ENCODE measurements around the gene CCDC138.

Gene CCDC138

GRCh38 chr2:108809936-108810335, 23.4 kb downstream of the CCDC138 start:
- Mint-ChIP-seq H3K27me3 (no peaks in the 10 kb centered on the region), H3K36me3 (ENCODE audit: insufficient read depth) (peaks cover 18% of the 10 kb centered on the region), H3K4me1 (ENCODE audit: low read depth in 2 of 2) (no peaks in the 10 kb centered on the region), H3K4me3 (no peak overlapping the region), H3K27ac (peak overlapping the region in 1 of 2 donors; percentile 4), H3K9me3 (peaks cover 2 to 10% of the 10 kb centered on the region in 2 donors)
- no peak for ATAC-seq (replicated peaks)
- DNase-seq: no peak

GRCh38 chr2:108810993-108811957, 24.7 kb downstream of the CCDC138 start:
- ATAC-seq (replicated peaks): no peak
- Mint-ChIP-seq H3K27ac (no peak overlapping the region), H3K4me3 (no peak overlapping the region), H3K36me3 (ENCODE audit: insufficient read depth) (peaks cover 25% of the 10 kb centered on the region), H3K27me3 (no peaks in the 10 kb centered on the region), H3K4me1 (ENCODE audit: low read depth in 2 of 2) (no peaks in the 10 kb centered on the region), H3K9me3 (peaks cover 2 to 10% of the 10 kb centered on the region in 2 donors)
- no peak for DNase-seq

GRCh38 chr2:108813732-108814131, 27.2 kb downstream of the CCDC138 start:
- H3K27me3 Mint-ChIP-seq: no peaks in the 10 kb centered on the region
- peaks cover 37% of the 10 kb centered on the region for H3K36me3 Mint-ChIP-seq (ENCODE audit: insufficient read depth)
- ATAC-seq (replicated peaks): no peak
- no peak overlapping the region for H3K27ac Mint-ChIP-seq
- H3K4me1 Mint-ChIP-seq (ENCODE audit: low read depth in 2 of 2): no peaks in the 10 kb centered on the region
- peaks cover 2 to 9% of the 10 kb centered on the region in 2 donors for H3K9me3 Mint-ChIP-seq
- no peak for DNase-seq
- H3K4me3 Mint-ChIP-seq: no peak overlapping the region

GRCh38 chr2:108820482-108820881, 33.9 kb downstream of the CCDC138 start:
- no peak for ATAC-seq (replicated peaks)
- Mint-ChIP-seq H3K36me3 (ENCODE audit: insufficient read depth) (peaks cover 18% of the 10 kb centered on the region), H3K4me3 (no peak overlapping the region), H3K9me3 (peaks cover 2 to 8% of the 10 kb centered on the region in 2 donors), H3K27ac (no peak overlapping the region), H3K4me1 (ENCODE audit: low read depth in 2 of 2) (no peaks in the 10 kb centered on the region), H3K27me3 (no peaks in the 10 kb centered on the region)
- DNase-seq: no peak

GRCh38 chr2:108823286-108823685, 36.7 kb downstream of the CCDC138 start:
- DNase-seq: no peak
- ATAC-seq (replicated peaks): no peak
- Mint-ChIP-seq H3K27me3 (no peaks in the 10 kb centered on the region), H3K36me3 (ENCODE audit: insufficient read depth) (no peaks in the 10 kb centered on the region), H3K27ac (no peak overlapping the region), H3K4me1 (ENCODE audit: low read depth in 2 of 2) (no peaks in the 10 kb centered on the region), H3K4me3 (no peak overlapping the region), H3K9me3 (peaks cover 2 to 8% of the 10 kb centered on the region in 2 donors)

GRCh38 chr2:108824316-108825070, 37.9 kb downstream of the CCDC138 start:
- peaks cover 2 to 8% of the 10 kb centered on the region in 2 donors for H3K9me3 Mint-ChIP-seq
- no peaks in the 10 kb centered on the region for H3K36me3 Mint-ChIP-seq (ENCODE audit: insufficient read depth)
- DNase-seq (no peak), ATAC-seq (replicated peaks) (no peak)
- no peak overlapping the region for H3K4me3 Mint-ChIP-seq
- H3K27ac Mint-ChIP-seq: peak overlapping the region in 1 of 2 donors; percentile 4
- no peaks in the 10 kb centered on the region for H3K4me1 Mint-ChIP-seq (ENCODE audit: low read depth in 2 of 2)
- no peaks in the 10 kb centered on the region for H3K27me3 Mint-ChIP-seq

GRCh38 chr2:108825254-108825653, 38.7 kb downstream of the CCDC138 start:
- ATAC-seq (replicated peaks) (no peak), DNase-seq (no peak)
- no peaks in the 10 kb centered on the region for H3K36me3 Mint-ChIP-seq (ENCODE audit: insufficient read depth)
- peaks cover 0 to 1% of the 10 kb centered on the region in 2 donors for H3K9me3 Mint-ChIP-seq
- no peaks in the 10 kb centered on the region for H3K27me3 Mint-ChIP-seq
- no peak overlapping the region for H3K4me3 Mint-ChIP-seq
- no peaks in the 10 kb centered on the region for H3K4me1 Mint-ChIP-seq (ENCODE audit: low read depth in 2 of 2)
- H3K27ac Mint-ChIP-seq: no peak overlapping the region

GRCh38 chr2:108825736-108826135, 39.2 kb downstream of the CCDC138 start:
- DNase-seq: no peak
- H3K4me3 Mint-ChIP-seq: no peak overlapping the region
- no peaks in the 10 kb centered on the region for H3K9me3 Mint-ChIP-seq
- ATAC-seq (replicated peaks): no peak
- no peaks in the 10 kb centered on the region for H3K4me1 Mint-ChIP-seq (ENCODE audit: low read depth in 2 of 2)
- no peaks in the 10 kb centered on the region for H3K36me3 Mint-ChIP-seq (ENCODE audit: insufficient read depth)
- no peak overlapping the region for H3K27ac Mint-ChIP-seq
- H3K27me3 Mint-ChIP-seq: no peaks in the 10 kb centered on the region

- H3K4me3 Mint-ChIP-seq: no peak overlapping the region
- H3K4me1 Mint-ChIP-seq (ENCODE audit: low read depth in 2 of 2): peaks cover 10 to 11% of the 10 kb centered on the region in 2 donors
- no peak overlapping the region for H3K27ac Mint-ChIP-seq
- ATAC-seq (replicated peaks) (no peak), DNase-seq (no peak)
- H3K9me3 Mint-ChIP-seq: no peaks in the 10 kb centered on the region
- no peaks in the 10 kb centered on the region for H3K27me3 Mint-ChIP-seq
- no peaks in the 10 kb centered on the region for H3K36me3 Mint-ChIP-seq (ENCODE audit: insufficient read depth)
Measured at GRCh38 chr2:108829578-108830310, 43.2 kb downstream of the CCDC138 start.

- H3K27me3 Mint-ChIP-seq: no peaks in the 10 kb centered on the region
- H3K36me3 Mint-ChIP-seq (ENCODE audit: insufficient read depth): no peaks in the 10 kb centered on the region
- no peak for ATAC-seq (replicated peaks)
- peaks cover 10 to 11% of the 10 kb centered on the region in 2 donors for H3K4me1 Mint-ChIP-seq (ENCODE audit: low read depth in 2 of 2)
- peak overlapping the region; percentile 44 to 91 for H3K27ac Mint-ChIP-seq
- no peak for DNase-seq
- H3K4me3 Mint-ChIP-seq: peak overlapping the region in 1 of 2 donors; percentile 53
- H3K9me3 Mint-ChIP-seq: no peaks in the 10 kb centered on the region
Measured at GRCh38 chr2:108833219-108833618, 46.6 kb downstream of the CCDC138 start.

- Mint-ChIP-seq H3K27me3 (no peaks in the 10 kb centered on the region), H3K27ac (peak overlapping the region; percentile 62 to 91), H3K4me1 (ENCODE audit: low read depth in 2 of 2) (peaks cover 10 to 11% of the 10 kb centered on the region in 2 donors), H3K9me3 (no peaks in the 10 kb centered on the region), H3K4me3 (peak overlapping the region in 1 of 2 donors; percentile 53), H3K36me3 (ENCODE audit: insufficient read depth) (no peaks in the 10 kb centered on the region)
- DNase-seq (no peak), ATAC-seq (replicated peaks) (no peak)
Measured at GRCh38 chr2:108834620-108835019, 48.0 kb downstream of the CCDC138 start.

GRCh38 chr2:108835040-108835439, 48.5 kb downstream of the CCDC138 start:
- Mint-ChIP-seq H3K9me3 (no peaks in the 10 kb centered on the region), H3K36me3 (ENCODE audit: insufficient read depth) (no peaks in the 10 kb centered on the region), H3K4me1 (ENCODE audit: low read depth in 2 of 2) (peaks cover 10 to 11% of the 10 kb centered on the region in 2 donors), H3K27ac (no peak overlapping the region), H3K27me3 (no peaks in the 10 kb centered on the region), H3K4me3 (peak overlapping the region in 1 of 2 donors; percentile 2)
- no peak for ATAC-seq (replicated peaks)
- no peak for DNase-seq

- Mint-ChIP-seq H3K36me3 (ENCODE audit: insufficient read depth) (no peaks in the 10 kb centered on the region), H3K4me3 (no peak overlapping the region), H3K27me3 (no peaks in the 10 kb centered on the region), H3K4me1 (ENCODE audit: low read depth in 2 of 2) (peaks cover 9 to 11% of the 10 kb centered on the region in 2 donors), H3K27ac (no peak overlapping the region), H3K9me3 (no peaks in the 10 kb centered on the region)
- ATAC-seq (replicated peaks): no peak
- no peak for DNase-seq
Measured at GRCh38 chr2:108837198-108837597, 50.6 kb downstream of the CCDC138 start.
